Prostate gland (tissue), 2 donors: ENCODE results near the gene GNMT. TPM values are rescaled to one million over a fixed set of nuclear protein-coding genes. Genes with fewer than 3 reads are reported as not detected.
A peak's percentile ranks its signal among the peaks of the same experiment; 100 is the strongest.

Experiments
- DNase-seq: peaks from one replicate; pipeline ENCODE4 v3.0.0-alpha.2; 2019; ENCODE audit warnings: low spot score
- H3K27ac ChIP-seq, 2 donors: fragments of 200-600 bp; sonication (generic); 2 replicates each; pipeline ENCODE4 v1.5.1; 2017 to 2019
- H3K27me3 ChIP-seq: fragments of 200-600 bp; sonication (generic); replicated peaks from 2 replicates; pipeline ENCODE4 v1.5.1; 2019; ENCODE audit not compliant: insufficient read depth
- H3K36me3 ChIP-seq, 2 donors: fragments of 200-600 bp; sonication (generic); 1 replicate in 1 of 2; 2 replicates in 1 of 2; pipeline versions ENCODE4 v1.5.1 to v1.8.1; 2017 to 2019
- H3K4me1 ChIP-seq: fragments of 200-600 bp; sonication (generic); replicated peaks from 2 replicates; pipeline ENCODE4 v1.5.1; 2019
- H3K4me3 ChIP-seq, 2 donors: fragments of 200-600 bp; sonication (generic); 2 replicates each; pipeline ENCODE4 v1.5.1; 2017 to 2019
- H3K9me3 ChIP-seq: fragments of 200-600 bp; sonication (generic); 2 replicates; pipeline ENCODE4 v1.5.1; 2017
- CTCF ChIP-seq, 4 experiments: fragments of 200-600 bp in 2 of 4; fragments of 450-650 bp in 2 of 4; sonication (generic) in 2 of 4; IDR thresholded peaks; 1 replicate in 3 of 4; 2 replicates in 1 of 4; pipeline ENCODE4 v1.5.1; 2016 to 2019; ENCODE audit warnings: antibody characterized with exemption in 4 of 4, mild to moderate bottlenecking in 2 of 4, moderate library complexity in 2 of 4
- POLR2A ChIP-seq: fragments of 450-650 bp; IDR thresholded peaks from one replicate; pipeline ENCODE4 v1.6.1; 2016; ENCODE audit warnings: antibody characterized with exemption, mild to moderate bottlenecking
- POLR2AphosphoS5 ChIP-seq: sonication (generic); formaldehyde crosslinking; IDR thresholded peaks from one replicate; pipeline ENCODE4 v1.6.1; 2017; ENCODE audit warnings: antibody characterized with exemption
- WGBS: methylation state at CpG from one replicate; pipeline ENCODE4 v1.1.5; 2018; 5-methylcytosine and 5-hydroxymethylcytosine counted together
- intact Hi-C: fragments of 100-400 bp; cut with DNase I; formaldehyde crosslinking; loops from one replicate; pipeline ENCODE4 v1.14.2; 2022
- total RNA-seq, 2 donors: library from RNA; depleted of rRNA; stranded (reverse); fragments of >200 nt; gene quantifications; one replicate each; pipeline ENCODE4 v1.1.0, GENCODE V29; 2016

Gene GNMT
- total RNA-seq, 2 donors from 2014 or later, result 14.7 to 85.9 TPM

GRCh38 chr6:42979523-42980177 lies 19.1 kb downstream of the GNMT start:
- intact Hi-C loops, result loop anchor here (5.0 kb wide), 1 partner anchor 77 kb away; no protein-coding TSS in a partner anchor
- H3K4me1 ChIP-seq, result peaks cover 4% of the 10 kb centered on the region

DNA sequence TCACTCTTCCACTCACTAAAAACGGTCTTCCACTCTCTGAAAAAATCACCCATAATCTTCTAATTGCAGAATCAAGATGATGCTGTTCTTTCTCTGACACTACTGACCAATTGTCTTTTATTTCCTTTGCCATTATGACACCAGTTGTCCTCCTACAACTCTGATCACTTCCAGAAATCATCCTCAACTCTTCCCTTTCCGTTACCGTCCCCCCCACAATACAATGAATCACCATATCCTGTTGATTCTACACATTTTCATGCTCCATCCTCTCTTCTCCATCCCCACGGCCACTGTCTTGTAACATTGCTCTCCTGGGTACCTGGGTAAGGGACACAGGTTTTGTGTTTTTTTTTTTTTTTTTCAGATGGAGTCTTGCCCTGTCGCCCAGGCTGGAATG lies 21.3 kb downstream of the GNMT start:
- Histone ChIP-seq H3K4me1 (peaks cover 14% of the 10 kb centered on the region), H3K27me3 (no peaks in the 10 kb centered on the region), H3K4me3 (no peak overlapping the region), H3K36me3 (no peaks in the 10 kb centered on the region), H3K27ac (no peak overlapping the region), H3K9me3 (no peaks in the 10 kb centered on the region)
- intact Hi-C loops, result loop anchor here (5.0 kb wide), 1 partner anchor 80 kb away; no protein-coding TSS in a partner anchor
- 90% methylated on average over 5 of the region's 5 CpGs for WGBS
- DNase-seq, result no peak
- TF ChIP-seq POLR2A, result no peak
- no peak for TF ChIP-seq POLR2AphosphoS5
- TF ChIP-seq CTCF (IDR thresholded peaks at IDR 0.05), result no peak

More at GRCh38 chr6:42979523-42980177, 19.1 kb downstream of the GNMT start:
- Histone ChIP-seq H3K36me3 (no peaks in the 10 kb centered on the region), H3K4me3 (peak overlapping the region; percentile 84 to 91), H3K27ac (peak overlapping the region; percentile 79 to 91), H3K27me3 (no peaks in the 10 kb centered on the region), H3K9me3 (no peaks in the 10 kb centered on the region)
- TF ChIP-seq CTCF (IDR thresholded peaks at IDR 0.05), result no peak
- TF ChIP-seq POLR2A, result no peak
- TF ChIP-seq POLR2AphosphoS5, result no peak
- 31% methylated on average over 9 of the region's 9 CpGs for WGBS
- peak; percentile 27 for DNase-seq

DNA sequence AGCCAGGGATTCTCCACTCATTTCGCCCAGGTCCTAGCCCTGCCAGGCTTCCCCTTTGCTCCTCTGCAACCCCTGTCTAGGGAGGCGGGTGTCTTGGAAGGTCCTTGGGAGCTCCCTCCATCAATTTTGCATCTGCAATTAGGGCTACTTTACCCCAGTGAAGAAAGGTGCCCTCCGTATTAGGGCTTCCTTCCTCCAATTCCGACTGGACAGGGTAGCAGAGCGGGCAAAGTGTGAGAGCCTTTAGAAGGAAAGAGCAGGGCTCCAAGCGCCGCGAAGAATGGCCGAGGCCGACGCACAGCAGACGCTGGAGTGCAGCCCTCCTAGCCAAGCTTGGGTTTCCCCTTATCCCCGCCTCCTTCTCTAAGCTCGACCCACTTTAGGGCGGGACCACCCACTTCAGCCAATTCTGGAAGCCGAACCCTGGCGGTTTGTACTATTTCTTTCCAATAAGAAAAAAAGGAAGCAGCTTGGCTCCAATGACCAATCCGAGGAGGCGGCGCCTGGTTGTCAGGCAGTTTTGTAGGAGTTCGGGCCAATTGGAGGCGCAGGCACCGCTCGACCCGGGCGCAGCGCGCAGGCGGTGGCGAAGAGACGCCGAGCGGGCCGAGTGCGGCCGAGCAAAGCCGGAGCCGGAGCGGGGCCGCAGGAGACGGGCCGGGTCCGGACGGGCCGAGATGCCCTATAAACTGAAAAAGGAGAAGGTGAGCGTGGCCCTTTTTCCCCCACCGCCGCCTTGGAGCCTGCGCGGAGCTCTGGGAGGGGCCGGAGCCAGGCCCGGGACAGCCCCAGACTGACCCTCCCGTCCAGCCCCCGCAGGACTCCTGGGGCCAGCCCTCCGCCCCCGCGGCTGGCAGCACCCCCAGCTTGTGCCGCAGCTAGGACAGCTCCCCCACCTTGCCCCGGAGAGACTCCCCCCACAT lies 23.7 kb downstream of the GNMT start, which contains the start of gene PPP2R5D:
PPP2R5D (plus strand) TSS at position 570 of the 923 bp plus-strand sequence; CDS start at position 678, 108 bp downstream.
- intact Hi-C loops, result loop anchor here (5.0 kb wide), 1 partner anchor 82 kb away; no protein-coding TSS in a partner anchor
- WGBS, result under 1% methylated on average over 34 of the region's 59 CpGs
- peaks cover 14% of the 10 kb centered on the region for H3K4me1 ChIP-seq

GRCh38 chr6:42984924-42985475 lies 24.4 kb downstream of the GNMT start:
- peaks cover 11% of the 10 kb centered on the region for H3K4me1 ChIP-seq
- peak overlapping the region; percentile 77 to 87 for H3K4me3 ChIP-seq
- intact Hi-C loops, result loop anchor here (5.0 kb wide), 1 partner anchor 83 kb away; no protein-coding TSS in a partner anchor
- no peaks in the 10 kb centered on the region for H3K27me3 ChIP-seq
- TF ChIP-seq POLR2A (no peak), POLR2AphosphoS5 (no peak), CTCF (IDR thresholded peaks at IDR 0.05) (no peak)
- peak overlapping the region; percentile 81 to 82 for H3K27ac ChIP-seq
- 11% methylated on average over 13 of the region's 13 CpGs for WGBS
- DNase-seq, result no peak
- peaks cover 0 to 7% of the 10 kb centered on the region in 2 donors for H3K36me3 ChIP-seq
- H3K9me3 ChIP-seq, result no peaks in the 10 kb centered on the region

More for the DNA sequence above, 23.7 kb downstream of the GNMT start, which contains the start of gene PPP2R5D:
- no peaks in the 10 kb centered on the region for H3K27me3 ChIP-seq
- H3K27ac ChIP-seq, result peak within 1 kb of the TSS; percentile 81 to 82
- peak; percentile 97 for TF ChIP-seq POLR2AphosphoS5
- TF ChIP-seq POLR2A, result peak; percentile 93
- TF ChIP-seq CTCF (IDR thresholded peaks at IDR 0.05), result peak in 3 of 4 experiments; percentile 14 to 64 (median 36)
- peak within 1 kb of the TSS; percentile 77 to 87 for H3K4me3 ChIP-seq
- H3K36me3 ChIP-seq, result no peaks in the 10 kb centered on the region
- no peaks in the 10 kb centered on the region for H3K9me3 ChIP-seq
- peak; percentile 98 for DNase-seq
